Stimulated activated CD8-positive, alpha-beta memory T cell treated with anti-CD3 and anti-CD28 coated beads, Interleukin-7, amount 100 ng/mL, for 48 hours (primary cell): ENCODE data around the gene IL20.

ENCODE experiments used
- DNase-seq, 2 donors: peaks; one replicate each; pipeline ENCODE4 v3.0.0-alpha.2; 2020; ENCODE audit warnings: low read depth in 1 of 2; ENCODE audit errors: extremely low read depth in 1 of 2

IL20 gene

GRCh38 chr1:206900149-206900548 lies 34.7 kb downstream of the IL20 start:
- no peak for DNase-seq

DNA sequence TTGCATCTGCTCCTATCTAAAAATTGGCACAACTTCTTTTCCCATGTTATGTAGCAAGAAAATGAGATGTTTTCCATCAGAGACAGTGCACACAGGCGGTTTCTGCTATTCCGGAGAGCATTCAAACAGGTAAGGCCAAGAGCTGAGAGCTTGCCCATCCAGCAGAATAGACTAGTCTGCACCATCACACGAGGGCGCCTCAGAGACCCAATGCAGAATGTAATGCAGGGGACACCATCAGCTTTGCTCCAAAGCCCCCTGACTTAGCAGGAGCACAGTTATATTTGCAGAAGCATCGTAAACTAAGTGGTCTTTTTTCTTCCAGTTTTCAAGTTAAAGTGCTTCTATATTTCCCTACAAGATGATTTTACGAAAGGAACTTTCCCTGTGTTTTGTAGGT lies 36.5 kb downstream of the IL20 start:
- DNase-seq, result no peak

GRCh38 chr1:206902702-206903101 lies 37.3 kb downstream of the IL20 start:
- no peak for DNase-seq

DNA sequence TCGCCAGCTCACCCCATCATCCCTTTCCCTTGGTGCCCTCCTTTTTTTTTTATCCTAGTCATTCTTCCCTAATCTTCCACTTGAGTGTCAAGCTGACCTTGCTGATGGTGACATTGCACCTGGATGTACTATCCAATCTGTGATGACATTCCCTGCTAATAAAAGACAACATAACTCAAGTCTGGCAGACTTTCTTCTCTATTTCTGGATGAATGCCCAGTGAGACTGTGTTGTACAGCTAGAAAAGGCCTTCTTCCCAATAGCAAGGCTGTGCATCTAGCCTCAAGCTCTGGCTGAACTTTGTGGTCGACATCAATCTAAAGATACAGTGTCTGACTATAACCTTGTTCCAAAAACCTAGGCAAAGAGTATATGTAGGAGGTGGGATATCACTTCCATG lies 38.3 kb downstream of the IL20 start:
- DNase-seq, result no peak

DNA sequence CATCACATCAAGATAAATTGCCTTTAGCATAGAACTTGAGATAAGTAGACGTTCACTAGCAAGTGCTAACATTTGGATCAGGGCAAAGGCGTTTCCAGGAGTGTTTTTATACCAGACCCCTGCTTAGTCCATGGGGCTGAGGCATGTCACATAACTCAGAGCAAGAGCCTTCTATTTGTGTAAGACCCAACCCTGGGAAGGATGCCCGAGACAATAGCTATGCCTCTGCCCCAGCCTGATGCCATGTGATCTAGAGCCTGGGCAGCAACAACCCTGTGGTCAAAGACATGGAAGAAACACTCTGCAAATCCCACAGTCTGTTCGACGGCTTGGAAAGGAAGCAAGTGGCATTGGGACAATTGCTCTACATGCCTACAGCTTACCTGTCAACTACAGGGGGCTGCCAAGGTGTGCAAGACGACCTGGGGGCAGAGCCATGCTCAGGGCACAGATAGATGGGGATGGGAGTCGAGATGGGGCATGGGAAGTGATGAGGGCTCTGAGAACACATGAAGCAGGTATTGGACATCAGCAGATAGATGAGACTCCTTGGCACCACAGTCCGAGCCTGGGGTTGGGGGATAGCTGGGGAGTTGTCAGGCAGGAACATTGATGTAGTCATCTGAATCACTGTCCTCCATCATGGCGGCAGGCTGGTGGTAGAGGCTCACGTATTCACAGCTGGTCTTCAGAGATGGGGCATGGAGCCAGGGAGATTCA lies 39.2 kb downstream of the IL20 start:
- DNase-seq, result no peak

DNA sequence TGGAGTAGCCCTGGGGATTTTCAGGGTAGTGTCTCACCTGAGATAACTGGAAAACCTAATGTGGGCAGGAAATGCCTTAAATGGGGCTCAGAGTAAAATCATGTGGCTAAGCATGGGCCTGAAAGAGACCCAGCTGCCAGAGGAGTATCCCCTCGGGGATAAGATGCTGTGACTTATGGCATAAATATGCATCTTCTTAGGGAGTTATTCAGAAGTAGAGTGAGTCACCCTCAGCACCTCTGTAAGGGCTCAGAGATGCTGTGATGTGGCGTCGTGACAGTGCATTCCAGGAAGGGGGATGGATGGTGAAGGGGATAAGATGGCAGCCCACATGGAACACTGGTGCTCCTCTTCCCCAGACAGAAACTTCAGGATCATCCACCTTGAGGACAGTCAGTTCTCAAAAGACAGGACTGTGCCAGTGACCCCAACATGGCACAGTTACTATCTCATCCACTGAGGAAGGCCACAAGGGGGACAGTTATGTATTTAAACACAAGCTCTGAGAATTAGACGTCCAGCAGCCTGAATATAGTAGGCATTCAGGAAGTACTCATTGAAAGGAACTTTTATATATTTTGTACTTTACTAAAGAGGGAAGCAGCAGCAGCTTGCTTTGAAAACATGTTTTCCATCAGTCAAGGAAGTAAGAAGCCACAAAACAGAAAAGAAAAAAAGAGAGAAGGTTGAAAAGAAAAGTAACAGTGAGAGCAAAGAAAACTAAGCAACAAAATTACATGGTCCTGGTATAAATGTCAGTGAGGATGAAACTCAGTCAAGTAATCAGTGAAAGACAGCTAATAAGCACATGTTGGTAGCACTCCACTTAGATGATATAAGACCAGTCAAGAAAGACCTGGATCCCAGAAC lies 40.1 kb downstream of the IL20 start:
- DNase-seq, result no peak

GRCh38 chr1:206907304-206907991 lies 42.0 kb downstream of the IL20 start:
- DNase-seq, result no peak

- DNase-seq, result no peak
Measured at GRCh38 chr1:206908038-206908437, 42.6 kb downstream of the IL20 start.

GRCh38 chr1:206909161-206909882 lies 43.9 kb downstream of the IL20 start:
- no peak for DNase-seq

DNA sequence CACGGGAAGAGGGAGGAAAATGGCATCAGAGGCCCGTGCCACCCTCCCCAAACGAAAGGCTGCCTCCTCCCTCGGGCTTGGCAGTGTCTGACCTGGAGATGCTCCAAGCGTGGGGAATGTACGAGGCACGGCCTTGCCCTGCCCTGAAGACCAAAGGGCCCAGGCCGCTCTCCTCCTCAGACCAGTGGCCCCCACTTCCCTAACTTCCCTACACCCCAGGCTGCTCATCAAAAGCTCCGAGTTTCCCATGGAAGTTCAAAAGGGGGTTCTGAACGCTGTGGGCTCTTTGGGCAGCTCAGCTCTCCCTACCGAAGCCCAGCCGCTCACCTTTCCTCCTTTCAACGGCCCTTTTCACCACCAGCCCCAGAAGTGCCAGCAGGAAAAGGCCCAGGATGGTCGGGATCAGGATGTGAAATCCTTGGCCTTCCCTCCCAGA lies 44.5 kb downstream of the IL20 start:
- DNase-seq, result no peak

GRCh38 chr1:206911064-206911663 lies 45.7 kb downstream of the IL20 start:
- no peak for DNase-seq

DNA sequence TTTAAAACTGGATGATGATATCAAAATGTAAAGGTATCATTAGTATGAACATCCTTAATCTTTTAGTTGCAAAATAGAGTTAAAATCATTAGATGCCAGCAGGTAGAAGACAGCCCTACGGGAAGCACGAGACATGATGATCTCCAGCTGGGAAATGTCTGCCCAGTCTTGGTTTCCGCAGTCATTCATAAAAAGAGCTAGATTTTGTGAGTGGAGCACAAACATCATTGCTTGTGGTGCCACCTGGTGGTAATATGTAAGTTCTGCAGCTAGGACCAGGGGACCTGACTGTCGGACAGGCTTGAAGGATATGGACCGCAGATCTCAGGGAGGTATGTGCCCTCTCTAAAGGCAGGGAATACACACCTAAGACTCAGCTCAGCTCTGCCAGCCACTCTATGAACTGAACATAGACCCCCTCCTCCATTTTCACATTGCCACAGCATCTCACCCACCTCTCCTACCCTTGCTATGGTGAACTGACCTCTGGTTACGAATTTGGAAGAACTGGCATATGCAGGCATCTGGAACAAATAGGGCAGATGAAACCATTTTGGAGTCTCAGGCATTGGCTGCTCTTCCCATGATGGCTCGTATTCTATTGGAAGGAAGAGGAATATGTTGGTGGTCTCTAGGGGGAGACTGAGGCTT lies 47.1 kb downstream of the IL20 start:
- DNase-seq, result no peak

DNA sequence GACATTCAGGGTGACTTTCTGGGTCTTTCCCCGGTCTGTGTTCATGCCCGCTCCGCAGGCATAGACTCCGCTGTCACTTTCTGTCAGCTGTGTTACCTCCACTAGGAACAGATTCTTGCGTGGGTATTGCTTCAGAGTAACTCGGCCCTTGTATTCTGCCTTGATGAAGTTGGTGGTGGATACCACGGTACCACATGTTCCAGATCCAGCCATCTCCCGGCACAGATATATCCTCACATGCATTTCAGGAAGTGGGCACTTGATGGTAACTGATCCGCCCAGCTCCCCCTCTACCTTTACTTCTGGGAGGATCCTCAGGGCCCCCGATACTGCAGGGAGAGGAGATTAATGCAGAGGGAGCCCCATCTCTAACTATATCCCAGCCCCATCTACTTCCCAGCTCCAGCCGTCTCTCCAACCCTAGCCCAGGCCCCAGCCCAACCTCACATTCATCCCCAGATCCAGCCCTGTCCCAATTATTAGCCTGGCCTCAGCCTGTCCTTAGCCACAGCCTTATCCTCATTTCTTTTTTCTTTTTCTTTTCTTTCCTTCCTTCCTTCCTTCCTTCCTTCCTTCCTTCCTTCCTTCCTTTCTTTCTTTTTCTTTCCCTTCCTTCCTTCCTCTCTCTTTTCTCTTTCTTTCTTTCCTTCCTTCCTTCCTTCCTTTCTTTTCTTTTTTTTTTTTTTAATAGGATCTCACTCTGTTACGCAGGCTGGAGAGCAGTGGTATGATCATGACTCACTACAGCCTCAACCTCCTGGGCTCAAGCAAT lies 48.5 kb downstream of the IL20 start:
- DNase-seq, result no peak

- DNase-seq, result no peak
Measured at GRCh38 chr1:206915030-206915735, 49.8 kb downstream of the IL20 start.

GRCh38 chr1:206916000-206916709 lies 50.7 kb downstream of the IL20 start:
- no peak for DNase-seq

DNA sequence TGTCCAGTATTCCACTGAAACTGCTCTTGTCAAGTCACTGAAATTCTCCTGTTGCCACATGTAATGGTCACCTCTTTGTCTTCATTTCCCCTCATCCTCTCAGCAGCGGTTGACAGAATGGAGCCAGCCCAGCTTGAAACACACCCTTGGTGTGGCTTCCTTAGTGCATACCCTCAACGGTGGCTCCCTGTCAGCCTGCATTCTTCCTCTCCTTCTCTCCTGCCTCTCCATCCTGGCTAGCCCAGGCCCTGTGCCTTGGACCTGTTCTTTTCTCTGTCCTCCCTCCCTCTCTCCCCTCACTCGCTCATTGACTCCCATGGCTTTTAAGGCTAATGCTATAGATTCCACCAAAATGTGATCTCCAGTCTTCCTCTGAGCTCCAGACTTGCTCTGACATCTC lies 52.7 kb downstream of the IL20 start:
- DNase-seq, result no peak
